GM18858 (cell line): ENCODE data around the gene ZNF92.
"Not testable (repeated sequence)": the region's sequence is repeated elsewhere in the genome, so short reads cannot be mapped to it uniquely, and the experiment has no call there.

Experiments
- ATAC-seq: cut with Tn5 transposase; IDR thresholded peaks from one replicate; pipeline ENCODE4 v1.9.1; 2021; ENCODE audit not compliant: unreplicated experiment

The ZNF92 gene

DNA sequence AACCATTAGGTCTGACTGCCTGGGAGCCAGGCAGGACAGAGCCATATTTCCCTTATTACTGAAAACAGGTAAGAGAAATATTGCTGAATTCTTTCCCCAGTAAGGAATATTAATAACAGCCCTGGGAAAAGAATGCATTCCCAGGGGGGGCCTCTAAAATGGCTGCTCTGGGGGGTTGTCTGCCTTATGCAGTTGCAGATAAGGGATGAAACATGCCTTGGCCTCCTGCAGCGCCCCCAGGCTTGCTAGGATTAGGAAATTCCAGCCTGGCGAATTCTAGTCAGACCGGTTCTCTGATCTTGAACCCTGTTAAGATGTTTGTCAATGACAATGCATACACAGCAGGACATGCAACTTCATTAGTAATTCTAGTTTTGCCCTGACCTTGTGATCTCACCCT, 49.6 kb downstream of the ZNF92 start:
- ATAC-seq = not testable (repeated sequence)

DNA sequence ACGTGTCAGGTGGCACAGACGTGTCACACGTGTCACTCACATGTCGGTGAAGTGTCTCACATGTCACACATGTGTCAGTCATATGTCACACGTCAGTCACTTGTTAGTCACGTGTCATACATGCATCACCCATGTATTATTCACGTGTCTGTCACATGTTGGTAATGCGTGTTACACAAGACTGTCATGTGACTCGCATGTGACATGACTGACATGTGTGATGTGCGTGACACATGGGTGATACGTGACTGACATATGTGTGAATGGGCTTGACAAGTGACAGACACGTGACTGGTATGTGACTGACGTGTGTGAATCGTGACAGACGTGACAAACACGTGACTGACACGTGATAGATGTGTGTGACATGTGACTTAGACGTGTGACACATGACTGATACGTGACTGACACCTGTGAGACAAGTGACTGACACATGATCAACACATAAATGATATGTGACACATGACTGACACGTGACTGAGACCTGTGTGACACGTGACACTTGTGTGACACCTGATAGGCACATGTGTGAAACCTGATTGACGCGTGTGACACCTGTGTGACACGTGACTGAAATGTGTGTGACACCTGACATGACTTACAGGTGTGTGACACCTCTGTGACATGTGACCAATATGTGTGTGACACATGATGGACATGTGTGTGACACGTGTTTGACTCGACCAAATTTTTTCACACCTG, 56.1 kb downstream of the ZNF92 start:
- no peak for ATAC-seq

- no peak for ATAC-seq
Observed at GRCh38 chr7:65430344-65431186, 56.9 kb downstream of the ZNF92 start.

GRCh38 chr7:65434307-65434706, 60.7 kb downstream of the ZNF92 start:
- ATAC-seq = no peak

DNA sequence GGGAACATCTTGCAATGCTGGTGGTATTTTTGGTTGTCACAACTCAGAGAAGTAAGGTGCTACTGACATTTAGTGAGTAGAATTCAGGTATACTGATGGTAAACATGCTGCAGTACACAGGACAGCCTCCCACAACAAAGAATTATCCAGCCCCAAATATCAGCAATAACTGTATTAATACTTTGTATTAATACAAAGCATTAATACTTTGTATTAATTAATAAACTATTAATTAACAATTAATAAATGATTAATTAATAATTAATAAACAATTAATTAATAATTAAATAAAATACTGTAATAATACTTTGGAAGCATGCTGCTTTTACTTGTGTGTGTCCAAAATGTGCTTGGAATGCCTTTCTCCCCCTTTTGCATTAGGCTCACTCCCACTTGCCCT, 62.5 kb downstream of the ZNF92 start:
- ATAC-seq = no peak

DNA sequence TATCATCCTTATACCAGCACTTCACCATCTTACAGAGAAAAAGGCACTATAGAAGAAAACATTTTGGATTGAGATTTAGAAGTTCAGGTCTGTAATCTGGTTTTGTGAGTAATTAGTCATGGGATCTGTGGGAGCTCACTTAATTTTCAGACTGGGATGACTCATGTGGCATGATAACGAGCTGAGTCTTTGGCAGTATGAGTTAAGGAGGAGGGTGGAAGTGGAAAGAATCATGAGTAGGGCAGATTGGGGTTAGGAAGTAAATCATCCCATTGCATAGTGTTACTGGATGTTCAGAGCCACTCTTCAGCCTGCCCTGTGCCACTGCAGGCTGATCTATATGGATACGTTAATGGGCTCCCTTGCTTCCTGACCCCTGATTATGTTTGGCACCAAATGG, 64.9 kb downstream of the ZNF92 start:
- no peak for ATAC-seq

DNA sequence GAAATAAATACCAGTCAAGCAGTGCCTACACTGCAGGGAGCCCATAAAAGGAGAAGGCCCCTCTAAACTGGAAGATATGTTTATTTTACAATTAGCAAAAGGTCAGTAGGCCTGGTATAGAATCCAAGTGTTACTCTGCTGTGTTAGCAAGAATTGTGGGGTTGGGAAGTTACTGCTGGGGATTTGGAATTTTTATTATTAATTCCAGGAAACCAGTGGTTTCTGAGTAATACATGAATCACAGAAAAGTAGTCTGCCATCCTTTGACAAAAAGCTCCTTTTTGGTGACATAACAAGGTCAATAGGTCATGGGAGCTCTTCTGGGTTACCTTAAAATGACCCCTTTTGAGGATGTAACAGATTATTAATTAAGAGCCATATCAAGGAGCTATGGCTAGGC, 67.4 kb downstream of the ZNF92 start:
- no peak for ATAC-seq

DNA sequence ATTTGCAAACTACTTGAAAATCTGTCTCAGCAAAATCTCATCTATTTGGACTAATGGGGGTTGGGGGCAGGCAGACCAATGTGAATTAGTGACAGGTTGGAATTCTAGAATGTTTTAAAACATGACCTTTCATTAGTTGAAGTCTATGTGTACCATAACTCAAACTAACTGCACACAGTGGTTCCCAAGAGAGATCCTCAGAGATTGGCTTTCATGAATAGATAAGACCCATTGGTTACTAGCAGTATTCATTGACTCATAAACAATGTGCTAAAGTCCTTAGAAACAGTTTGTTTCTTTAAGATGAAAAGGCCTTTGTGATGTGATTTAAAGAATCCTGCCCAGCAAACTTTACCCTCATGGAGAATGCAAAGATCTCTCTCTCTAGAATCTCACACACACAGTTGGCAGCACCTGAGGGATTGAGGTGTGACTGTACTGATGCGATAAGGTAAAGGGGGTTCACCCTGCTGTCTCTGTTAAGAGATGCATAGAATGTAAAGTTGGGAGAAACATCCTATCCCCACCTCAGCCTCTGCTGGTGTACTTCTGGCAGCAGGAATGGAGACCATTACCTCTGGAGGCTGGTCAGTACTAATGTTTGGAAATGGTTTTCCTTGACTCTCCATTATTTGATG, 70.7 kb downstream of the ZNF92 start:
- ATAC-seq = no peak

DNA sequence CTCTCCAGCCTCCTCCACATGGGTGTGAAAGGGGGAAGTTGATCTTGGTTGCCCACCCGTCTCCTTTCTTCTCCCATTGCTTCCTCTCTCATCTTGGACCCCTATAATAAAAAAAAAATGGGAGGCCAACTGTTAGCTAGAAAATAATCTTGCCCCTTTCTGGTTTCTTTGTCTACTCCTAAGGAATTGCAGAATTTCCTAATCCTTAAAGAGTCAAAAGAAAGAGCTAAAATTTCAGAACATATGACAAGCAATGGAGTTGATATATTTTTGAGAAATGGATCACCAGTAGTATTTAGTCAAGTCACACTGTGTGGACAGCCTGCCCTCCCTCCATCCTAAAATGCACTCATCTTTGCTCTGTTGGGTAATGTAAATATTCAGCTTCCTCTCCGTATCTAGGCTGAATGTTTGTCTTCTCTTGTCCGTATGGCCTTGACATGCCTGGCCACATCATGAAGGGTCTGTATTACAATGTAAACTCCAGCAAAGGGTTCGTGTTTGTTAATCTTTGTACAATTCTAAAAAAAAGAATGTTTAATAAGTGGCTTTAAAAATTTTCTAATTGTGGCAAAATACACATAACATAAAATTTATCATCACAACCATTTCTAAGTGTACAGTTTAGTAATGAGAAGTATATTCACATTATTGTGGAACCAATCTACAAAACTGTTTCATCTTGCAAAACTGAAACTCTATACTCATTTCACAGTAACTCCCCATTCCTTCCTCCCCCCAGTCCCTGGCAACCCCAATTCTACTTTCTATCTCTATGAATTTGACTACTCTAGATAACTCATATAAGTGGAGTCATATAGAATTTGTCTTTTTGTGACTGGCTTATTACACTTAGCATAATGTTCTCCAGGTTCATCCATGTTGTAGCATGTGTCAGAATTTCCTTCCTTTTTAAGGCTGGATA, 71.5 kb downstream of the ZNF92 start:
- no peak for ATAC-seq

GRCh38 chr7:65447041-65447440, 73.4 kb downstream of the ZNF92 start:
- ATAC-seq = not testable (repeated sequence)

GRCh38 chr7:65448816-65449504, 75.3 kb downstream of the ZNF92 start:
- no peak for ATAC-seq

DNA sequence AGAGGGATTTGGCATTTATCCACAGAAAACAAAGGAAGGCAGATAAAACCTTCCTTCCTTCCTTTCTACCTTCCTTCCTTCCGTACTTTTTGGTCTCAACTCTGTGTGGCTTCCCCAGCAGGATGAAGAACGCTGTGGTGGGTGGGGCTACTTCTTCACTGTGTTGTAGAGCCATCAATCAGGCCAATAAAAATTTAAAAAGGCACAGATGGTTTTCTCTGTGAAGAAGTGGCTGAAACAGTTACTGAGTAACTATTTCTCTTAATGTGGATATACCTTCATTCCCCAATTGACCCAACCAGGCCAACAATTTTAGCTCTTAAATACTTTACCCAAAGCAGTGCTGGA, 75.8 kb downstream of the ZNF92 start:
- no peak for ATAC-seq
